22Rv1 (cell line): ENCODE measurements around the gene WDR87.
A peak's percentile ranks its signal among the peaks of the same experiment; 100 is the strongest.

Experiments used
- H3K27ac ChIP-seq: fragments of 450-650 bp; 2 replicates; pipeline ENCODE4 v1.5.1; 2017
- ZFX ChIP-seq: fragments of 450-650 bp; IDR thresholded peaks from 2 replicates; pipeline ENCODE4 v1.6.1; 2017; ENCODE audit warnings: antibody characterized with exemption, borderline replicate concordance
- TF ChIP-seq, protein P1 (sequence below): fragments of 450-650 bp; IDR thresholded peaks from 2 replicates; pipeline ENCODE4 v1.5.1; 2017; ENCODE audit warnings: mild to moderate bottlenecking

The WDR87 gene

GRCh38 chr19:37938353-37938752, 32.0 kb upstream of the WDR87 start:
- TF ChIP-seq ZFX = no peak
- TF ChIP-seq, protein P1, sequence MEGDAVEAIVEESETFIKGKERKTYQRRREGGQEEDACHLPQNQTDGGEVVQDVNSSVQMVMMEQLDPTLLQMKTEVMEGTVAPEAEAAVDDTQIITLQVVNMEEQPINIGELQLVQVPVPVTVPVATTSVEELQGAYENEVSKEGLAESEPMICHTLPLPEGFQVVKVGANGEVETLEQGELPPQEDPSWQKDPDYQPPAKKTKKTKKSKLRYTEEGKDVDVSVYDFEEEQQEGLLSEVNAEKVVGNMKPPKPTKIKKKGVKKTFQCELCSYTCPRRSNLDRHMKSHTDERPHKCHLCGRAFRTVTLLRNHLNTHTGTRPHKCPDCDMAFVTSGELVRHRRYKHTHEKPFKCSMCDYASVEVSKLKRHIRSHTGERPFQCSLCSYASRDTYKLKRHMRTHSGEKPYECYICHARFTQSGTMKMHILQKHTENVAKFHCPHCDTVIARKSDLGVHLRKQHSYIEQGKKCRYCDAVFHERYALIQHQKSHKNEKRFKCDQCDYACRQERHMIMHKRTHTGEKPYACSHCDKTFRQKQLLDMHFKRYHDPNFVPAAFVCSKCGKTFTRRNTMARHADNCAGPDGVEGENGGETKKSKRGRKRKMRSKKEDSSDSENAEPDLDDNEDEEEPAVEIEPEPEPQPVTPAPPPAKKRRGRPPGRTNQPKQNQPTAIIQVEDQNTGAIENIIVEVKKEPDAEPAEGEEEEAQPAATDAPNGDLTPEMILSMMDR = no peak

DNA sequence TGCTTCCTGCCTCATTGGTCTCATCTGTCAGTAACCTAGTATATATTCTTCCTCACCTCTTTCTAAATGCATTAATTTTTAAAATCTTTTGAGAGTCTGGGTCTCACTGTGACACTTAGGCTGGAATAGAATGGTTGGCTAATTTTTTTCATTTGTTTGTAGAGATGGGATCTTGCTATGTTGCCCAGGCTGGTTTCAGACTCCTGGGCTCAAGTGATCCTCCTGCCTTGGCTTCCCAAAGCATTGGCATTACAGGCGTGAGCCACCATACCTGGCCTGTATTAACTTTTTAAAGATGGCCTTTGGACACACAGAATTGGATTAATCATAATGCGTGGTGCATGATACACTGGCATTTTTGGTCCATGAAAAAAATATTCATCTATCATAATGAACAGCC, 30.5 kb upstream of the WDR87 start:
- H3K27ac ChIP-seq = no peak overlapping the region
- TF ChIP-seq, protein P1 = no peak
- TF ChIP-seq ZFX = no peak

More at GRCh38 chr19:37938353-37938752, 32.0 kb upstream of the WDR87 start:
- H3K27ac ChIP-seq = no peak overlapping the region

GRCh38 chr19:37936166-37936565, 29.8 kb upstream of the WDR87 start:
- no peak overlapping the region for H3K27ac ChIP-seq
- TF ChIP-seq, protein P1 = no peak
- TF ChIP-seq ZFX = no peak

DNA sequence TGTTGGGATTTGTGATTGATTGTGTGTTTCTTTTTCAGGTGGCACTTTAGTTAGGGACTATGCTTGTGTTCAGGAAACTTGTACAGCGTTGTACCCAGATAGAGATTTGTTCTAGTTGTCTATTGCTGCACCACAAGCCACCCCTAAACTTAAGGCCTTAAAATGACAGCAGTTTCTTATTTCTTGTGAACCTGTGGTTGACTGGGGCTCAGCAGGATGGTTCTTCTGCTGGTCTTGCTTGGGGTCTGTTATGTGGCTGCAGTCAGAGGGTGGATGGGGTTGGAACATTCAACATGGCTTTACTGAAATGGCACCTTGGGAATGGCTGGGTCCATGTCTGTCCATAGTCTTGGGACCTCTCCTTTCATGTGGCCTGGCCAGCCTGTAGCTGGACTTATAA, 28.9 kb upstream of the WDR87 start:
- no peak overlapping the region for H3K27ac ChIP-seq
- no peak for TF ChIP-seq ZFX
- TF ChIP-seq, protein P1 = no peak

DNA sequence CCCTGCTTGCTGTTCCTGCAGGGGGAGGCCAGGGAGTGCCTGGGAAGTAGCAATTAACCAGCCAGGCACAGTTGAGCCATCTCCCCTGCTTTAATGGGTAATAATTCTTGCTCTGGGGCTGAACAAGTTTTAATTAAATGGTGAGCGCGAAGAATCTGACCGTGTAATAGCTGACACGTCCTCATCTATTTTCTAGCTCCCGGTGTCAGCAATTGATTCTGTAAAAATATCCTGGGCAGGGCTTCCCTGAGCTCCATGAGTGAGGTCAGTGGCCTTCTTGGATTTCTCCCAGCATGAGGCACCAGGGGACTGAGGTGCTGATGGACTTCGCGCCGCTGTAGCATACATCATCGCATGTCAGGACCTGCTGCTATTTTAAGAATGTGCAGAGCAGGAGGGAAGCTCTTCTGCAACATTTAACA, 27.6 kb upstream of the WDR87 start:
- peak overlapping the region; percentile 93; the same call in 1 of the 2 replicates for H3K27ac ChIP-seq
- no peak for TF ChIP-seq ZFX
- TF ChIP-seq, protein P1 = no peak

DNA sequence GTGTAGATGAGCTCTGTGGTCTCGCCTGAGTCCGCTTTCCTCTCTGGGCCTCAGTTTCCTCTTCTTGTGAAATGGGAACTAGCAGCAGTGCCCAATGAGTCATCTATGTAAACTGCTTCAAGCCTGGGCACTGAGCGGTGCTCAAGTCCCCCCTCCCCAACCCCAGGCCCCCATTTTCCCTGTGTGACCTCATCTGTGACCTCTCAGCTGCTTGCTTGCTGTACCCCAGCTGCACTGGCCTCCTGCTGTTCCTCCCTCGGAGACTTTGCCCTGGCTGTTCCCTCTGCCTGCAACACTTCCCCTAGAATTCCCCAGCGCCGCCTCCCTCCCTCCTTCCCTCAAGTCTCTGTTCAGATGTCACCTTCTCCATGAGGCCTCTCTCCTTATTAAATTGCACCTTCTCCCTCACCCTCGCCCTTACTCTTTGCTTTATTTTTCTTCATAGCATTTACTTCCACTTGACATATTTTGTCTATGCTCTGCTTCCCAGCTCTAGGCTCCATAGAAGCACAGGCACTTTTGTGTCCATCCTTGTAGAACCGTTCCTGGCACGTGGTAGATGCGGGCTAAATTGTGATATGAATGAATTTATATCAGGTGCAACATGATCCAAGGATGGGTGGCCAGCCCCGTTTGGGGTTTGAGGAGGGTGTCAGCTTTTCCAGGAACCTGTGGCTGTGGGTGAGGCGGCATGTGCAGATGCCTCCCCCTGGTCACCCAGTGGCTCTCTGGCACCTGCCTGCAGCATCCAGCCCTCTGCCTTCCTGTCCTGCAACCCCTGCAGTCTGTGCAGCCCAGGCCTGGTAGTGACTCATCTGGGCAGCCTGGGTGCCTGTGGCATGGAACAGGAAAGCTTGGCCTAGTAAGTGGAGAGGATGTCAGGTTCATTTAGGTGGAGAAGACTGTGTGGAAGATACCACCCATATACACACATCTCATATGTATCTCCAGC, 26.9 kb upstream of the WDR87 start:
- peak overlapping the region; percentile 93 for H3K27ac ChIP-seq
- TF ChIP-seq ZFX = no peak
- TF ChIP-seq, protein P1 = no peak
